Osteocyte (in vitro differentiated cells): Measurements from ENCODE around the gene LENG9. TPM values are rescaled to one million over a fixed set of nuclear protein-coding genes. Genes with fewer than 3 reads are reported as not detected.

Source experiments
- DNase-seq: peaks from one replicate; pipeline ENCODE4 v3.0.0; 2021; ENCODE audit warnings: mixed read lengths; ENCODE audit not compliant: unreplicated experiment; ENCODE audit errors: extremely low spot score
- H3K27ac Mint-ChIP-seq: one replicate; pipeline ENCODE4 v1.8.0; 2021; ENCODE audit warnings: mild to moderate bottlenecking, mixed read lengths; ENCODE audit not compliant: unreplicated experiment
- H3K27me3 Mint-ChIP-seq: one replicate; pipeline ENCODE4 v1.8.0; 2021; ENCODE audit warnings: mixed read lengths; ENCODE audit not compliant: unreplicated experiment
- H3K36me3 Mint-ChIP-seq: one replicate; pipeline ENCODE4 v1.8.0; 2021; ENCODE audit warnings: mixed read lengths; ENCODE audit not compliant: unreplicated experiment
- H3K4me1 Mint-ChIP-seq: one replicate; pipeline ENCODE4 v1.8.0; 2021; ENCODE audit warnings: mixed read lengths; ENCODE audit not compliant: unreplicated experiment
- H3K4me3 Mint-ChIP-seq: one replicate; pipeline ENCODE4 v1.8.0; 2021; ENCODE audit warnings: mild to moderate bottlenecking, moderate library complexity, mixed read lengths; ENCODE audit not compliant: unreplicated experiment
- H3K9me3 Mint-ChIP-seq: one replicate; pipeline ENCODE4 v1.8.0; 2021; ENCODE audit warnings: mixed read lengths; ENCODE audit not compliant: unreplicated experiment
- CTCF ChIP-seq: fragments of 200-600 bp; sonication (generic); IDR thresholded peaks from 2 replicates; pipeline ENCODE4 v1.5.0; 2021; ENCODE audit warnings: antibody characterized with exemption, mild to moderate bottlenecking, moderate library complexity
- total RNA-seq: library from RNA; stranded (reverse); gene quantifications from 2 replicates; pipeline ENCODE4 v1.2.1, GENCODE V29; 2021

Gene LENG9
- total RNA-seq, 1 donor from 2014 or later: 11.0 TPM

GRCh38 chr19:54434112-54434872 lies 29.3 kb downstream of the LENG9 start:
- H3K4me3 Mint-ChIP-seq: no peak overlapping the region
- no peak for TF ChIP-seq CTCF
- H3K36me3 Mint-ChIP-seq: peaks cover 6% of the 10 kb centered on the region
- no peak for DNase-seq
- no peak overlapping the region for H3K27ac Mint-ChIP-seq
- H3K27me3 Mint-ChIP-seq: peaks cover 2% of the 10 kb centered on the region
- H3K4me1 Mint-ChIP-seq: peaks cover 14% of the 10 kb centered on the region
- no peaks in the 10 kb centered on the region for H3K9me3 Mint-ChIP-seq

GRCh38 chr19:54433697-54434096 lies 29.9 kb downstream of the LENG9 start:
- Mint-ChIP-seq H3K27me3 (peaks cover 2% of the 10 kb centered on the region), H3K4me1 (peaks cover 14% of the 10 kb centered on the region), H3K36me3 (peaks cover 6% of the 10 kb centered on the region), H3K27ac (no peak overlapping the region), H3K4me3 (no peak overlapping the region), H3K9me3 (no peaks in the 10 kb centered on the region)
- no peak for TF ChIP-seq CTCF
- DNase-seq: no peak

GRCh38 chr19:54432144-54432738 lies 31.3 kb downstream of the LENG9 start:
- peaks cover 2% of the 10 kb centered on the region for H3K27me3 Mint-ChIP-seq
- peaks cover 14% of the 10 kb centered on the region for H3K4me1 Mint-ChIP-seq
- H3K4me3 Mint-ChIP-seq: no peak overlapping the region
- H3K9me3 Mint-ChIP-seq: no peaks in the 10 kb centered on the region
- no peak for TF ChIP-seq CTCF
- no peak for DNase-seq
- H3K27ac Mint-ChIP-seq: no peak overlapping the region
- H3K36me3 Mint-ChIP-seq: peaks cover 3% of the 10 kb centered on the region

GRCh38 chr19:54431255-54431838 lies 32.2 kb downstream of the LENG9 start:
- Mint-ChIP-seq H3K4me3 (no peak overlapping the region), H3K27ac (no peak overlapping the region), H3K4me1 (peaks cover 10% of the 10 kb centered on the region), H3K27me3 (peaks cover 2% of the 10 kb centered on the region), H3K36me3 (peaks cover 2% of the 10 kb centered on the region), H3K9me3 (no peaks in the 10 kb centered on the region)
- TF ChIP-seq CTCF: no peak
- DNase-seq: no peak
